ENCODE data around the gene CLEC16A.
"Not testable (repeated sequence)": the region's sequence is repeated elsewhere in the genome, so short reads cannot be mapped to it uniquely, and the experiment has no call there.

The CLEC16A gene

DNA sequence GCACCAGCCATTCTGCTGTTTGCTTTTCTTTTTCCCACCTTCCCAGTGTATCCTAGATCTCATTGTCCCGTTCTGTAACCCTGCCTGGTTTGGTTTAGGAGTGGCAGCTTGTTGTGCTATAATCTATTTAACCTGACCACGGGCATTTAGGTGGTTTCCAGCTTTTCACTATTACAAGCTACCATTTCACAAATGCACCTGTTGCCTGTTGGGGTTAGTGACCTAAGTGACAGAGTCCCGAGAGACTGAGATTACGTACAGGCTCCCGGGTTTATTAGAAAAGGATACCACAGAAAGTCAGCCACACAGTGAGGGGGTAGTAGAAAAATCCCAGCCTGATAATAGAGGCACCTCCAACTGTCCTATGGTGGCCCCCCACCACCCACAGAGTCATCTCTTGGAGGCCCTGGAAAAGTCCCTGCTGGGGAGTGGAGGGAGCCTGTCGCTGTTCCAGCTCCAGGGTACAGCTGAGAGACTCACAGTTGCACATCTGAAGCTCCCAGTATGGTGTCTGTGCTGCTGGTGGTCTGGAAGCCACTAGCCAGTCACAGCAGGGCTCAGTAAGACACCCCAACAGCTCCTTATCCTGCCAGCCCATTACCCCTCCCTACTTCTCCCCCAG lies 21.2 kb downstream of the CLEC16A start:
- no peak for DNase-seq (ENCODE audit: low read depth in 3 of 3, low spot score in 1 of 3)

DNA sequence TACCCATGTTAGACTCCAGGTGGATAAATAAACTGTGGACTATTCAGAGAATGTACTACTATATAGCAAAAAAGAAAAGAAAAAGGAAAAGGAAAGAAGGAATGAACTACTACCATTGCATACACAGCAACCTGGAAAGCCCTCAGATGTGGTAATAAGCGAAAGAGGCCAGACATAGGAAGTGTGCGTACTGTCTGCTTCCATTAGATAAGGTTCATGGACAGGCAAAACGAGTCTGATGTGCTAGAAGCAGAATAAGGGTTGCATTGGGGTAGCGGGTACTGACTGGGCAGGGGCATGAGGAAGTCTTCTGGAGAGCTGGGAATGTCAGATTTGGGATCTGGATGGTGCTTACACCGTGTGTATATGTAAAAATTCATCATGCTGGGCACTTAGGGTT lies 21.8 kb downstream of the CLEC16A start:
- no peak for DNase-seq (ENCODE audit: low read depth in 3 of 3, low spot score in 1 of 3)

DNA sequence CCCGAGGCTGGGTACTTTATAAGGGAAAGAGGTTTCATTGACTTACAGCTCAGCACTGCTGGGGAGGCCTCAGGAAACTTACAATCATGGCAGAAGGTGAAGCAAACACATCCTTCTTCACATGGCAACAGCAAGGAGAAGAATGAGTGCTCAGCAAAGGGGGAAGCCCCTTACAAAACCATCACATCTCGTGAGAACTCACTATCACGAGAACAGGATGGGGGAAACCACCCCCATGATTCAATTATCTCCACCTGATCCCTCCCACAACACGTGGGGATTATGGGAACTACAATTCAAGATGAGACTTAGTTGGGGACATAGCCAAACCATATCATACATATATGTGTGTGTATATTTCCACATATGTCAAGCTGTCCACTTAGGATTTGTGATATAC lies 22.2 kb downstream of the CLEC16A start:
- DNase-seq (ENCODE audit: low read depth in 3 of 3, low spot score in 1 of 3), result not testable (repeated sequence)

DNA sequence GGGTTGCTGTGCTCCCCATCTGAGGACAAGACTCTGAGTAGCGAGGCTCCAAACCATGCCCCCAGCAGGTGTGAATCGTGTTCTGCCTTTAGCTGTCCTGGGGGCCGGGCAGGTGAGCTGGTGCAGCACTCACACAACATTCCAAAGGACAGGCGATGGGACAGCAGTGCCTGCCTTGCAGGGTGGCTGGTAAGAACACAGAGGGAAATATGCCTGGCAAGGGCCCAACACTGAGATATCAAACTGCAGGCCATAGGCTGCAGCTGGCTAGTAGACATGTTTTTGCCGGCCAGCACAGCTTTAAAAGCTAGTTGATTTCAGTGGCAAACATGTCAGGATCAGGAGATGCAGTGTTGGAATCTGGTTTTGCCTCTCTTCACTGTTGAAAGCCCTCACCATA lies 23.6 kb downstream of the CLEC16A start:
- DNase-seq (ENCODE audit: low read depth in 3 of 3, low spot score in 1 of 3), result no peak

DNA sequence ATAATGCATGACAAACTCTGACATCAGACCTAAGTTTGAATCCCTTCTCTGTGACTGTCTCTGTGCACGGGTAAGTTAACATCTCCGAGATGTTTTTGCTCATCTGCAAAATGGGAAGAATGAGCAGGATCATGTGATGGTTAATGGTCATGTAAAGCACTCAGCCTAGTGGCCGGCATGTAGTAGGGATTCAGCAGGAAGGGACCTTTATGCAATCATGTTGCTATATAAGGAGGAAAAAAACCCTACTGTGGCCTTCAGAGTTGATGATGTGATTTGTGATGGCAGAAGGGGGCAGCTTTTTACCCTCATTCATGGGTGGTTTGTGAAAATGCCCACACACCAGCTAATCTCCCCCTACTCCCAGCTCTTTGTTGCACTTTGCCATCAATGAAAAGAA lies 24.1 kb downstream of the CLEC16A start:
- DNase-seq (ENCODE audit: low read depth in 3 of 3, low spot score in 1 of 3), result no peak

DNA sequence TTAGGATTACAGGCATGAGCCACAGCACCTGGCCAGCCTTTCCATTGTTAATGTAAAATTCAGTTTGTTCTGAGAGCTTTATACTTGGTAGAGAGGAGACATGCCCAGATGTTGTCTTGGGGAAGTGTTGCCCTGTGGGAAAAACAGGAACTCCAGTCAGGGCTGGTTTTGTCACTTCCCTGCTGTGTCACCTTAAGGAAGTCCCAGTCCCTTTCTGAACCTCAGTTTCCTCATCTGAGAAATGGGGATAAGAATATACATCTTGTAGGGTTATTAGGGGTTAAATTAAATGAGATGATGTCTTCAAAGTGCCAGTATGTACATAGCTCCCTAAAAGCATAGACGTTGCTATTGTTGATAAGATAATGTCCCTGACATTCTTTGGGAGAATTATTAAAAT lies 25.3 kb downstream of the CLEC16A start:
- DNase-seq (ENCODE audit: low read depth in 3 of 3, low spot score in 1 of 3), result no peak

DNA sequence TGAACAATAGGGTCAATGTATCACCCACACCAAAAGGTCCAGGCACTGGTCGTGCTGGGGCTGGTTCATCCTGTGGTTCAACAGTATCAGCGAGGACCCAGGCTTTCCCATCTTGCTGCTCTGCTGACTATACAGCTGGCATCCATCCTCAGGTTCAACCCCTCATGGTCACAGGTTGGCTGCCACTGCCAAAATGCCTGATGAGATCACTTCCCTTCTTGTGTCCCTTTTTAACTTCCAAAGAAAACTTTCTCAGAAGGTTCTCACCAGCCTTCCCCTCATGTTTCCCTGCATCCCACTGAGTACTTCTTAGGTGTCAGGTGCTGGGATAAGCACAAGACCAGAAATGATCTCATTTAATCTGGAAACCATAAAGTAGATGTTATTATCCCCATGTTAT lies 25.7 kb downstream of the CLEC16A start:
- no peak for DNase-seq (ENCODE audit: low read depth in 3 of 3, low spot score in 1 of 3)

DNA sequence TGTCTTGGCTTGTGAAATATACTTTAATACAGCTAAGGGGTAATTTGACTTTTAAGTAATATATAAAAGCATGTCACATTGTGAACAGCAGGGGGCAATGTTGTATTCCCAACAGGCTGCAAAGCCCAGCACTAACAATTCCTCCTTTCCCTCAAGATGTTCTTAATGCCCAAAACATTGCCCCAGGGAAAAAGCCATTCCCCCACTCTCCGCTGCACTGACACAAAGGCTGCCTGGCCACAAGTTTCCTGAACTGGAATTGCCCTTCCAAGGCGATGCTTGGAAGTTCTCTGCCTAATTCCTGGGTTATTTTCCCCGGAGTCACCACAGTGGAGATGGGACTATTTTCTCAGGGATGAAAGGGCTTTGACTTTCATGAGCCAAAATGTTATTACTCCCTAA lies 27.2 kb downstream of the CLEC16A start:
- no peak for DNase-seq (ENCODE audit: low read depth in 3 of 3, low spot score in 1 of 3)

DNA sequence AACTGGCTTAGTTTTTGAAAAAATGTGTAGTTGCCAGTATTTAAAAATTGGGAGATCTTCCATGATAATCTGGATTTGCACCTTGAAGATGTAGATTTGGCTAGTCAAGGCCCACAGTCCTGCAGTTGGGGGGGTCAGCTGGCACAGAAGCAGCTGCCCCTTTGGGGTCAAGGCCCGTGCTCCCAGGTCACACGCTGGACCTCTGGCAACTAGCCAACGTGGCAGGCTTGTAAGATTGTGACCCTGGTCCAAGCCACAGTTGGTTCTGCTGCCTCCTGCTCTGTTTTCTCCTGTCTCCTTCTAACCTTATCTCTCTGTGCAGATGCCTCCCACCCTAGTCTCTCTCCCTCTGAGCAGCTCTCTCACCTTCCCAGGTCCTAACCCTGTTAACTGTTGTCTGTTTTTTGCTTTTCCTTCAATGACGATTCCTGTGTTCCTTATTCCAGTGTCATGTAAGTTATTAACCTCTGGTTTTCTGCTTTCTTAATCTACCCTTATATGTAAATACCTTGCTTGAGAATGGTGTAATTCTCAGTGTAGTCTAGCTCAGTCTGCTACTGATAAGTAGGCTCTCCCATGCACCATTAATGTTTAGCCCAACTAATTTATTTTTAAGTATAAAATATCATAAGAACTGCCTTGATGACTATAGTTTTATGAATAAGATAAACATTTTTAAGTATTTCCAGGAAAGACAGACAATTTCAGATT lies 27.9 kb downstream of the CLEC16A start:
- DNase-seq (ENCODE audit: low read depth in 3 of 3, low spot score in 1 of 3), result no peak

DNA sequence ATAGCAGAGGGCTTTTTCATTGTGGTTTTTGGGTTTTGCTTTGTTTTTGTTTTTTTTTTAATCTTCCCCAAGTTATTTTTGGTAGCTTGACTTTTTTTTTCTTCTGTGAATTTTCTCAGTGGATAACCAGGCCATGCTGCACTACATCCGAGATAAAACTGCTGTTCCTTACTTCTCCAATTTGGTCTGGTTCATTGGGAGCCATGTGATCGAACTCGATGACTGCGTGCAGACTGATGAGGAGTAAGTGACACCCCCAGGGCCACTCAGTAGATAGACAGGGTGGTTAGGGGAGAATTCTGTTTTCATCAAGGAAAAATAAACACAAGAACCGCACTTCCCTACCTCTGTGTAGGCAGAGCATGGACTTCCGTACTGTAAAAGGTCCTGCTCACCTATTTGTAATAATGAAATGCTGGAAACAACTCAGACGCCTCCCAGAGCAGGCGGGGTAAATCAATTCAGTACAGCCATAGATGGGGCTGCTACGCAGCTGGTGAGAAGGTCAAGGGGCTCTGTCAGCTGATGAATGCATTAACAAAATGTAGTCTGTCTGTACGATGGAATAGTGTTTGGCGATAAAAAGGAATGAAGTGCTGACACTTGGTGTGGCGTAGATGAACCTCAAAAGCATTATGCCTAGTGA lies 28.6 kb downstream of the CLEC16A start:
- DNase-seq (ENCODE audit: low read depth in 3 of 3, low spot score in 1 of 3), result no peak

DNA sequence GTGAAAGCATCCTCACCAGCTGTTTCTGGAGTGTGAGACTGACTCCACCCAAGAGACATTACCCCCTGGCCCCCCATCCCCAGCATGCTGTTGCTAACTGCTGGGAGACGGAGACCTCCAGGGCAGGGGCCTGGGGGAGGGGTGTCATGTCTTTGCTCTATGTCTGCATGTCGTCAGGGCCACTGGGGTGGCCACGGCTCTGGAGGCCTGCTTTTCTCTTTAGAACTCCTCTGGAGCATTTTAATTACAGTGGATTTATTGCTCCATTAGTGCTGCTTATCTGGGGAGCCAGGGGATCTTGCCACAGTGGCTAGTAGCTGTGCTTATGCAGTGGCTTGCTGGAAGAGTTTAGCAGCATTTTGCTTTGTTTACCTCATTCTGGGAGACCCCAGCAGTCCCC lies 32.3 kb downstream of the CLEC16A start:
- no peak for DNase-seq (ENCODE audit: low read depth in 3 of 3, low spot score in 1 of 3)

DNA sequence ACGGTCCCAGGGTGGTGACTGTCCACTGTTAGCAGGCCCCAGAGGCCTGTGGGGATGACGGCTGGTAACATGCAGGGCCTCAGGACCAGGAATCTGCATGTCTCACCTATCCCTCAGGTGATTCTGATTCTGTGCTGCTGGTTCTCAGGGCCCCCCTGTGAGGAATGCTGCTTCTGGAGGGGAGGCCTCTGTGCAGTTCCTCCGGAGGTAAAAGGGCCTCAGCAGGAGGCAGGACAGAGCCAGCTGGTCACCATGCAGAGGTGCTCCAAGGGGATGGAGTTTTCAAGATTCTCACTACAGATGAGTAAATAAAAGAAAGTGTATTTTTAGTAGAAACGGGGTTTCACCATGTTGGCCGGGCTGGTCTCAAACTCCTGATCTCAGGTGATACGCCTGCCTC lies 33.8 kb downstream of the CLEC16A start:
- no peak for DNase-seq (ENCODE audit: low read depth in 3 of 3, low spot score in 1 of 3)

DNA sequence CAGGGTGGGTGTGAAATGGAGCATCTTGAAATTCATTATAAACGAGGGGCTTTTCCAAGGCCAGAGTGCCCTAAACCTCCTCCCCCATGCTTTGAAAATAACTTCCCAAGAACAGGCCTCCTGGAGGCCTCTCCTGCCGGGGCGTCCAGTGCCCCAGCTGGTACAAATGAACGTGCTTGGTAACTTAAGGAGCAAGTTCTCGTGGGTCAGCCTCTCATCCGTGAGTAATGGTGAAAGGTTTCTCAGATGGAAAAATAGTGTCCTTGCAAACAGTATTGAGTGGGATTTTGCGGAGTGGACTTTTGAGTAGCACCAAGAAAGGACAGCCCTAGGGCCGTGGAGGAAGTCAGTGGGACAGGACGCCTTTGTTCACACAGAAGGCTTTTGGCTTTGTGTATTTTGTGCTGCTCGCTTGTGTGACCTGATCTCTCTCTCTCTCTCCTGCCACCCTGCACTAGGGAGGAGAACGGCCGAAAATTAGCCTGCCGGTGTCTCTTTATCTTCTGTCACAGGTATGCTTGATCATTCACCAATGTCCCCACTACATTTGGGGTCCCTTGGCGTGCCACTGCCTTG lies 34.6 kb downstream of the CLEC16A start:
- no peak for DNase-seq (ENCODE audit: low read depth in 3 of 3, low spot score in 1 of 3)

DNA sequence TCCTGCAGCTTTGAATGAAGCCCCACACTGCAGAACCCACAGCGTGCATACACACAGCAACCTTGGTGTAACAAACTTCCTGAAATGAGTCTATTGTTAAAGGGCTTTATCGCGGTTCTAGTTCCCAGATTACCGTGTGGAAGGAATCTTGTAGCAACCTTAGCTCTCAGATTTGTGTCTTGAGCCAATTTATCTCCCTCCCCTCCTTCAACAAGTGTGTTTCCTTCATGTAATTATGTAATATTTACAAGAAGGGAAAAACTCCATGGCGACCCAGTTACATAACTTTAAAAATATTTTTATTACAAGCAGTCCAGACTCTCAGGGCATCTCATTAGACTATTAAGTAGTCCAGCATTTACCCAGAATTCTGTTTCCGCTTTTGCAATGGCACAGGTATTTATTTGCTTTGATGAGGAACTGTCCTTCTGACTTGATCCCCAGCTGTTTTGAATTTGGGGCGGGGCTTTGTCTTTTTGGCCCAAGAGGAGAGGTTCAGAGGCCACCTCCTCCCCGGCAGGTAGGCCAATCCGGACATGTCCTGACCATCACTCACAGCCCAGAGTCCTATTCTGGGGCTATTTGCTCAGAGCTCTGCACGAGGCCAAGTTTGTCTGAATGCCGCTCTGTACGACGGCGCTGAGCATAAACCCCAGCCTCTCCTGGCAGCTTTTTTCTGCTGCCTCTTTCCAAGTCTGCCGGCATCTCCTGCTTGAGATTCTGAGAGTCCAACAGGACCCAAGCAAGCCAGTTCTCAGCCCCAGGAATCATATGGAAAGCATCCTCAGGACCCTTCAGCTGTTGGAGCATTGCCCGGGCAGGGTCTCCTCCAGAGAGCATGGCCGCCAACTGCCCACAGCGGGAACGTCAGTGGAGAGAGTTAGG lies 35.6 kb downstream of the CLEC16A start:
- DNase-seq (ENCODE audit: low read depth in 3 of 3, low spot score in 1 of 3), result no peak

DNA sequence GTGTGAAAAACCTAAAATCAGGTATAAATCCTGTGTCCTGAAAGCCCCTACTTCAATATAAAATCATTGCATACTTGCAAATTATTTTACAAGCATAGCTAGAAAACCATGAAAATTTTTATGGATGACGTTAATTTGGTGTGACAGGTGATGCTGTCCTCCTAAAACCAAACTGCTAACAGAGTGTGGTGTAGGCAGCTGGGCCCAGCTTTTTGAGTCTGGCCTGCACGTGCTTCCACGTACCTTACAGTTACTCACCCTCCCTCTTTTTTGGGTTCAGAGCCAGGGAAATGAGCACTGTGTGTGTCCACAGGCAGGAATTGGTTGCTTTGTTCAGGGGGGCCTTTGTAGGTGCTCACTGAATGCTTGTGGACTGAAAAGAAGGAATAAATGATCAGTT lies 36.4 kb downstream of the CLEC16A start:
- DNase-seq (ENCODE audit: low read depth in 3 of 3, low spot score in 1 of 3), result no peak

DNA sequence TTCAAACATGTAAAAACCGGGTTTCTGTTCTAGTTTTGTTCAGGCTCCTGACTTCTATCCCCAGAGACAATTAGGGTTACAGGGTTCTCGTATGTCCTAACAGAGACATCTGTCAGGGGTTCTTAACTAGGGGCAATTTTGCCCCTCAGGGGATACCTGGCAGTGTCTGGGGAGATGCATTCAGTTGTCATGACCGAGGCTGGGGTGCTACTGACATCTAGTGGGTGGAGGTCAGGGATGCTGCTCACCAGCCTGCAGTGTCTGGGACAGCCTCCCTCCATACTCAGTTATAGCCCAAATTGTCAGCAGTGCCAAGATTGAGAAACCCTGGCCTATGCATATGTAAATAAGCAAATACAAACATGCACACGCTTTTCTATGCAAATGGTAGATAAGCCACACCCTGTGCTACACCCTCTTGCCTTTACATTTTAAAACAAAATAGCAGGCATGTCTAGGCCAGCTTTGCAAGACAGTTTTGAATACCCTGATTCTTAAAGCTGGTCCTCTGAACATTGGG lies 37.4 kb downstream of the CLEC16A start:
- DNase-seq (ENCODE audit: low read depth in 3 of 3, low spot score in 1 of 3), result no peak

DNA sequence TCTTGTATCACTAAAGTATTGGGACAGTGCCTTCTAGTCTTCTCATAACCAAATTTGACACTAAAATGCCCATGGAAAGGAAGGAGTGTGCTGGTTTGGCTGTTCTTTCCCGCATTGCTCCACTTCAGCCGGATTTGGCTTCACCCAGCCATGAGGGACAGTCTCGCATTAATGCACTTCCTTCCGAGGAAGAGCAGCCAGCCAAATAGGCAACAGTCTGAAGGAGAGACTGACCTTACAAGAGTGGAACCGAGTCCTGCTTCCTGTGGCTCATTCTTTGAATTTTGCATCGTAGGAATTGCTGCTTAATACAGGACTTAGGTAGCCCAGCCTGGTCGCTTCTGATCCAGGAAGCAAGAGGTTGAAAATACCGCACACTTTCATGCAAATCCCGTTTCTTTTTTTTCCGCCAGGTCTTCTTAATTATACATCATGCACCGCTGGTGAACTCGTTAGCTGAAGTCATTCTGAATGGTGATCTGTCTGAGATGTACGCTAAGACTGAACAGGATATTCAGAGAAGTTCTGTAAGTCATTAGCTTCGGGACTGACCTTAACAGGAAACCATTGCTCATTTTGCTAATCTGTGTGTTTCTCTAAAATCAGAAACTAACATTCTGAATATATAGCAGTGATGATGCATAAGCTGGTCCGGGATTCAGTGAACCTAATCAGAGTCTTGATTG lies 38.2 kb downstream of the CLEC16A start:
- no peak for DNase-seq (ENCODE audit: low read depth in 3 of 3, low spot score in 1 of 3)

DNA sequence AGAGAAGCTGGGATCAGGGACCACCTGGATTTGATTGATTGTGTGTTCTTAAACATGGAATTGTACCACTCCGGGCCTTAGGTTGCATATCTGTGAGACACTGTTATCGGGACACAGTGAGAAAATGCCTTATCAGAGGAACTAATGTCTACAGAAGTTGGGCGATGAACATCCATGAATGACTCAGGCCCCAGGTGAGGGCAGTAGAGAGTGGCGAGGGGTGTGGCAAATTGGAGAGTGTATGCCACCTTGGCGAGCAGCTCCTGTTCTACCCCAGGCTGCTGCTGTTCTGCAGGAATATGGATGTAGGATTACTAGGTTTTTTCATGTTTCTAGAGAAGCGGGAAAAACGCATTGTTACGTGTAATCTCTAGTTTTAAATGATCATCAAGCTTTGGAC lies 38.8 kb downstream of the CLEC16A start:
- no peak for DNase-seq (ENCODE audit: low read depth in 3 of 3, low spot score in 1 of 3)

DNA sequence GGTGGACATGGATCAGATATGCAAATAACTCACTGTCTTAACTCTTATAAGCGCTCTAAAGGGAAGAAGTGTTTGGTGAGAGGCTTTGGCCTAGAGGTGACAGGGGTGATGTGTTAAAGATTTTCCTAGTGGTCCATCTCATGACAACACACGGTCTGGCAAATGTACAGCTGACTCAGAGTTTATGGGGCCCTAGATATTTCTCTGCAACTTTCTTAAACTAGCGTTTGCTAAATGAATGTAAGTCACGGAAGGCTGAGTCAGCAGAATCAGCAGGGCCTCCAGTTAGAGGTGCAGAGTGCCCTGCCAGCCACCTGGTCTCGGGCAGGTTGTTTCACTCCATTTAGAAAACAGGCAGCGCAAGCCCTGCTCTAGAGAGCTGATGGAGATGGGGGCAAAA lies 40.1 kb downstream of the CLEC16A start:
- no peak for DNase-seq (ENCODE audit: low read depth in 3 of 3, low spot score in 1 of 3)

DNA sequence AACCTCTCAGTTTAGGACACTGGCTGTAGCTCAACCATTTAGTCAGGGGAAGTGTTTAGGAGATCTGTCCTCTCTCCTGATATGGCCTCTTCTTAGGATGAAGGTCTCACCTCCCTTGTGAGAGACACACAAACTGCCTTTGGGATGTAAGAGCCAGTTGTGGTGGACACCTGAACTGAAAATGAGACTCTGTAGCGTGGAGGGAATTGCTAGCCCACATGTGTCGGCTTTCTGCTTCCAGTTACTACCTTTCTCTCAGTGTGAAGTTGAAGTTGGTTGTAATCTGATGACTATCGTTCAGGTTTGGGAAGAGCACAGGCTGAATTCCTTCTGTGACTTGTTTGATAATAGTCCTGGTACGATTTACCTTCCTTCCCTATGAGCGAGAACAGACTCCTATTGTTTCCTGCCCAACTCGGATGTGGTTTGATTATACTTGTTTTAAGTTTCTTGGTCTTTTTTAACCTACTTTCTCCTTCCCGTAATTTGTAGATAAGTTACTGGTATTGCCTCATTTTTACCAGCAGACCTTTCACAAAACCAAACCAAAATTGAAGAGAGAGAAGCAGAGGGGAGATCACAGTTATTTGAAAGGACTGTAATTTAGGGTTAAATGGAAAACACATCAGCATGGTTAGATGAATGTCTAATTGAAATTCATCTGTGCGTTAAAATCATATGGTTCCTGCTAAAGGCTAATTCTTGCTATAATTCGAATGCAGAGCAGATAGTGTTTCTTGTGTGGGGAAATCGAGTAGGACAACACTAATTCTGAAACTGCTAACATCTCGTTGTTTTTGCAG lies 43.2 kb downstream of the CLEC16A start:
- no peak for DNase-seq (ENCODE audit: low read depth in 3 of 3, low spot score in 1 of 3)

Data from stimulated activated CD4-positive, alpha-beta T cell treated with anti-CD3 and anti-CD28 coated beads, TNF-alpha, amount 100 ng/mL, for 1 hour (primary cell).